H1 (cell line): ENCODE data around the gene NGEF. TPM values are rescaled to one million over a fixed set of nuclear protein-coding genes. Genes with fewer than 3 reads are reported as not detected.

Source experiments
- CBX5 ChIP-seq: fragments of 300-800, 300-1000 bp; sonication (generic); IDR thresholded peaks from 2 replicates; pipeline ENCODE4 v1.7.1; 2016; ENCODE audit warnings: antibody characterized with exemption, low read length, low read depth
- CHD1 ChIP-seq: IDR thresholded peaks from 2 replicates; pipeline ENCODE4 v1.6.1; 2012; ENCODE audit warnings: low read depth, low read length, improper control_type of control experiment
- CTBP2 ChIP-seq: IDR thresholded peaks from 2 replicates; pipeline ENCODE4 v1.7.0; 2011; ENCODE audit warnings: borderline replicate concordance, mild to moderate bottlenecking, moderate library complexity, mixed read lengths, low read length; ENCODE audit not compliant: insufficient read depth, insufficient read length
- NANOG ChIP-seq: IDR thresholded peaks from 2 replicates; pipeline ENCODE4 v1.6.1; 2011; ENCODE audit warnings: low read length, low read depth, mild to moderate bottlenecking, inconsistent platforms; ENCODE audit not compliant: insufficient read depth, poor library complexity, severe bottlenecking
- POLR2A ChIP-seq, 2 experiments: IDR thresholded peaks; 1 replicate in 1 of 2; 2 replicates in 1 of 2; pipeline ENCODE4 v1.6.1; 2011; ENCODE audit warnings: low read depth in 2 of 2, low read length in 2 of 2, mild to moderate bottlenecking in 2 of 2; ENCODE audit errors: control extremely low read depth in 1 of 2
- RBBP5 ChIP-seq: IDR thresholded peaks from 2 replicates; pipeline ENCODE4 v1.7.1; 2012; ENCODE audit warnings: low read depth, mild to moderate bottlenecking, inconsistent platforms, low read length, moderate library complexity, borderline replicate concordance
- SRF ChIP-seq: IDR thresholded peaks from 2 replicates; pipeline ENCODE4 v1.6.1; 2011; ENCODE audit warnings: mild to moderate bottlenecking, low read depth, low read length, moderate library complexity
- polyA plus RNA-seq, 7 experiments: library from polyadenylated mRNA; depleted of rRNA in 3 of 7; stranded (reverse) in 5 of 7; unstranded in 2 of 7; fragments of >200 nt in 5 of 7; fragments of 200-250 nt in 2 of 7; gene quantifications; 1 replicate in 5 of 7; 2 replicates in 1 of 7; 4 replicates in 1 of 7; pipeline versions ENCODE4 v1.2.1 to v1.2.3, GENCODE V29; 2011 to 2013; ENCODE audit warnings: missing spikeins in 2 of 7, mixed read lengths in 2 of 7
- total RNA-seq: library from RNA; stranded (reverse); fragmentation: NEBNext Ultra II Directional; extraction: Animal tissue kit (Norgen Biotek cat#: 25700); gene quantifications from 2 replicates; pipeline ENCODE4 v1.2.1, GENCODE V29; 2021
- TF ChIP-seq, protein P1 (sequence below): fragments of 300-600 bp; sonication (generic); IDR thresholded peaks from 2 replicates; pipeline ENCODE4 v1.7.1; 2012; ENCODE audit warnings: low read length, moderate library complexity, mild to moderate bottlenecking, inconsistent platforms; ENCODE audit not compliant: insufficient replicate concordance

NGEF gene
- total and polyA plus RNA-seq, 2 of the 8 experiments (the other 6 are each of a cell fraction or from before 2014, with no cell fraction given): 2.7 to 3.2 TPM

GRCh38 chr2:232937278-232937906, 75.7 kb downstream of the NGEF start (continued):
- TF ChIP-seq NANOG (no peak), CTBP2 (no peak), CHD1 (no peak), CBX5 (no peak), RBBP5 (no peak), SRF (no peak), POLR2A (IDR thresholded peaks at IDR 0.05; ENCODE audit: control extremely low read depth in 1 of 2, low read depth in 2 of 2, low read length in 2 of 2) (no peak)
- TF ChIP-seq, protein P1, sequence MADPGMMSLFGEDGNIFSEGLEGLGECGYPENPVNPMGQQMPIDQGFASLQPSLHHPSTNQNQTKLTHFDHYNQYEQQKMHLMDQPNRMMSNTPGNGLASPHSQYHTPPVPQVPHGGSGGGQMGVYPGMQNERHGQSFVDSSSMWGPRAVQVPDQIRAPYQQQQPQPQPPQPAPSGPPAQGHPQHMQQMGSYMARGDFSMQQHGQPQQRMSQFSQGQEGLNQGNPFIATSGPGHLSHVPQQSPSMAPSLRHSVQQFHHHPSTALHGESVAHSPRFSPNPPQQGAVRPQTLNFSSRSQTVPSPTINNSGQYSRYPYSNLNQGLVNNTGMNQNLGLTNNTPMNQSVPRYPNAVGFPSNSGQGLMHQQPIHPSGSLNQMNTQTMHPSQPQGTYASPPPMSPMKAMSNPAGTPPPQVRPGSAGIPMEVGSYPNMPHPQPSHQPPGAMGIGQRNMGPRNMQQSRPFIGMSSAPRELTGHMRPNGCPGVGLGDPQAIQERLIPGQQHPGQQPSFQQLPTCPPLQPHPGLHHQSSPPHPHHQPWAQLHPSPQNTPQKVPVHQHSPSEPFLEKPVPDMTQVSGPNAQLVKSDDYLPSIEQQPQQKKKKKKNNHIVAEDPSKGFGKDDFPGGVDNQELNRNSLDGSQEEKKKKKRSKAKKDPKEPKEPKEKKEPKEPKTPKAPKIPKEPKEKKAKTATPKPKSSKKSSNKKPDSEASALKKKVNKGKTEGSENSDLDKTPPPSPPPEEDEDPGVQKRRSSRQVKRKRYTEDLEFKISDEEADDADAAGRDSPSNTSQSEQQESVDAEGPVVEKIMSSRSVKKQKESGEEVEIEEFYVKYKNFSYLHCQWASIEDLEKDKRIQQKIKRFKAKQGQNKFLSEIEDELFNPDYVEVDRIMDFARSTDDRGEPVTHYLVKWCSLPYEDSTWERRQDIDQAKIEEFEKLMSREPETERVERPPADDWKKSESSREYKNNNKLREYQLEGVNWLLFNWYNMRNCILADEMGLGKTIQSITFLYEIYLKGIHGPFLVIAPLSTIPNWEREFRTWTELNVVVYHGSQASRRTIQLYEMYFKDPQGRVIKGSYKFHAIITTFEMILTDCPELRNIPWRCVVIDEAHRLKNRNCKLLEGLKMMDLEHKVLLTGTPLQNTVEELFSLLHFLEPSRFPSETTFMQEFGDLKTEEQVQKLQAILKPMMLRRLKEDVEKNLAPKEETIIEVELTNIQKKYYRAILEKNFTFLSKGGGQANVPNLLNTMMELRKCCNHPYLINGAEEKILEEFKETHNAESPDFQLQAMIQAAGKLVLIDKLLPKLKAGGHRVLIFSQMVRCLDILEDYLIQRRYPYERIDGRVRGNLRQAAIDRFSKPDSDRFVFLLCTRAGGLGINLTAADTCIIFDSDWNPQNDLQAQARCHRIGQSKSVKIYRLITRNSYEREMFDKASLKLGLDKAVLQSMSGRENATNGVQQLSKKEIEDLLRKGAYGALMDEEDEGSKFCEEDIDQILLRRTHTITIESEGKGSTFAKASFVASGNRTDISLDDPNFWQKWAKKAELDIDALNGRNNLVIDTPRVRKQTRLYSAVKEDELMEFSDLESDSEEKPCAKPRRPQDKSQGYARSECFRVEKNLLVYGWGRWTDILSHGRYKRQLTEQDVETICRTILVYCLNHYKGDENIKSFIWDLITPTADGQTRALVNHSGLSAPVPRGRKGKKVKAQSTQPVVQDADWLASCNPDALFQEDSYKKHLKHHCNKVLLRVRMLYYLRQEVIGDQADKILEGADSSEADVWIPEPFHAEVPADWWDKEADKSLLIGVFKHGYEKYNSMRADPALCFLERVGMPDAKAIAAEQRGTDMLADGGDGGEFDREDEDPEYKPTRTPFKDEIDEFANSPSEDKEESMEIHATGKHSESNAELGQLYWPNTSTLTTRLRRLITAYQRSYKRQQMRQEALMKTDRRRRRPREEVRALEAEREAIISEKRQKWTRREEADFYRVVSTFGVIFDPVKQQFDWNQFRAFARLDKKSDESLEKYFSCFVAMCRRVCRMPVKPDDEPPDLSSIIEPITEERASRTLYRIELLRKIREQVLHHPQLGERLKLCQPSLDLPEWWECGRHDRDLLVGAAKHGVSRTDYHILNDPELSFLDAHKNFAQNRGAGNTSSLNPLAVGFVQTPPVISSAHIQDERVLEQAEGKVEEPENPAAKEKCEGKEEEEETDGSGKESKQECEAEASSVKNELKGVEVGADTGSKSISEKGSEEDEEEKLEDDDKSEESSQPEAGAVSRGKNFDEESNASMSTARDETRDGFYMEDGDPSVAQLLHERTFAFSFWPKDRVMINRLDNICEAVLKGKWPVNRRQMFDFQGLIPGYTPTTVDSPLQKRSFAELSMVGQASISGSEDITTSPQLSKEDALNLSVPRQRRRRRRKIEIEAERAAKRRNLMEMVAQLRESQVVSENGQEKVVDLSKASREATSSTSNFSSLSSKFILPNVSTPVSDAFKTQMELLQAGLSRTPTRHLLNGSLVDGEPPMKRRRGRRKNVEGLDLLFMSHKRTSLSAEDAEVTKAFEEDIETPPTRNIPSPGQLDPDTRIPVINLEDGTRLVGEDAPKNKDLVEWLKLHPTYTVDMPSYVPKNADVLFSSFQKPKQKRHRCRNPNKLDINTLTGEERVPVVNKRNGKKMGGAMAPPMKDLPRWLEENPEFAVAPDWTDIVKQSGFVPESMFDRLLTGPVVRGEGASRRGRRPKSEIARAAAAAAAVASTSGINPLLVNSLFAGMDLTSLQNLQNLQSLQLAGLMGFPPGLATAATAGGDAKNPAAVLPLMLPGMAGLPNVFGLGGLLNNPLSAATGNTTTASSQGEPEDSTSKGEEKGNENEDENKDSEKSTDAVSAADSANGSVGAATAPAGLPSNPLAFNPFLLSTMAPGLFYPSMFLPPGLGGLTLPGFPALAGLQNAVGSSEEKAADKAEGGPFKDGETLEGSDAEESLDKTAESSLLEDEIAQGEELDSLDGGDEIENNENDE: no peak
